HEK293 (cell line): ENCODE results near the gene XPO5.

ENCODE experiments used
- HOXA7 ChIP-seq: sonication (generic); formaldehyde crosslinking; IDR thresholded peaks from 2 replicates; pipeline ENCODE4 v1.8.1; 2022; ENCODE audit warnings: missing genetic modification reagents, borderline replicate concordance
- ZFP3 ChIP-seq: fragments of 450-650 bp; formaldehyde crosslinking; IDR thresholded peaks from 2 replicates; pipeline ENCODE4 v1.5.1; 2016; ENCODE audit warnings: low read depth, missing biosample characterization, missing genetic modification characterization
- ZNF600 ChIP-seq: fragments of 450-650 bp; formaldehyde crosslinking; IDR thresholded peaks from 2 replicates; pipeline ENCODE4 v1.5.1; 2016; ENCODE audit warnings: missing biosample characterization, missing genetic modification characterization
- ZNF830 ChIP-seq: fragments of 450-650 bp; IDR thresholded peaks from 2 replicates; pipeline ENCODE4 v1.5.0; 2018; ENCODE audit warnings: missing biosample characterization, missing genetic modification characterization, low read depth, mild to moderate bottlenecking, moderate library complexity
- TF ChIP-seq, protein P1 (sequence below): fragments of 450-650 bp; formaldehyde crosslinking; IDR thresholded peaks from 2 replicates; pipeline ENCODE4 v1.5.1; 2016; ENCODE audit warnings: missing biosample characterization, missing genetic modification characterization
- TF ChIP-seq, protein P2 (sequence below): fragments of 450-650 bp; formaldehyde crosslinking; IDR thresholded peaks from 2 replicates; pipeline ENCODE4; 2016; ENCODE audit warnings: missing biosample characterization, missing genetic modification characterization
- TF ChIP-seq, protein P3 (sequence below): fragments of 450-650 bp; formaldehyde crosslinking; IDR thresholded peaks from 2 replicates; pipeline ENCODE4 v1.5.1; 2016; ENCODE audit warnings: missing biosample characterization, missing genetic modification characterization

DNA sequence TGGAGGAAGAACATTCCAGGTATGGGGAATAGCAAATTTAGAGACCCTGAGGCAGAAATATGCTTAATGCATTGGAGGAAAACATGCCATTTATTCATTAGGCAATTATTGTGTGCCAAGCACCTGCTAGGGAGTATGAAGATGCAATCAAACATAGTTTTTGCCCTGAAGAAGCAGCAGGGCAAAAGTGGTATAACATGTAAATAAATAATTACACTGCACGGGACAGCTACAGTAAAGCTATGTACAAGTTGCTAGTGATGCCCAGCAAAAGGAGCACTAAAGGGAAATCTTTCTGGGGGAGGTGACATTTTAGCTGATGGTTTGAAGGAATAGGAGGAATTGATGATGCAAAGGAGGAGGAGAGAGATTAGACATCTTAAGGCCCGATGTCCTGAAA, 99.1 kb downstream of the XPO5 start:
- no peak for TF ChIP-seq HOXA7 (CRISPR knock-in tag)
- TF ChIP-seq, protein P1, sequence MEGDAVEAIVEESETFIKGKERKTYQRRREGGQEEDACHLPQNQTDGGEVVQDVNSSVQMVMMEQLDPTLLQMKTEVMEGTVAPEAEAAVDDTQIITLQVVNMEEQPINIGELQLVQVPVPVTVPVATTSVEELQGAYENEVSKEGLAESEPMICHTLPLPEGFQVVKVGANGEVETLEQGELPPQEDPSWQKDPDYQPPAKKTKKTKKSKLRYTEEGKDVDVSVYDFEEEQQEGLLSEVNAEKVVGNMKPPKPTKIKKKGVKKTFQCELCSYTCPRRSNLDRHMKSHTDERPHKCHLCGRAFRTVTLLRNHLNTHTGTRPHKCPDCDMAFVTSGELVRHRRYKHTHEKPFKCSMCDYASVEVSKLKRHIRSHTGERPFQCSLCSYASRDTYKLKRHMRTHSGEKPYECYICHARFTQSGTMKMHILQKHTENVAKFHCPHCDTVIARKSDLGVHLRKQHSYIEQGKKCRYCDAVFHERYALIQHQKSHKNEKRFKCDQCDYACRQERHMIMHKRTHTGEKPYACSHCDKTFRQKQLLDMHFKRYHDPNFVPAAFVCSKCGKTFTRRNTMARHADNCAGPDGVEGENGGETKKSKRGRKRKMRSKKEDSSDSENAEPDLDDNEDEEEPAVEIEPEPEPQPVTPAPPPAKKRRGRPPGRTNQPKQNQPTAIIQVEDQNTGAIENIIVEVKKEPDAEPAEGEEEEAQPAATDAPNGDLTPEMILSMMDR (tag by site-specific recombination) = no peak
- TF ChIP-seq ZFP3 (tag by site-specific recombination) = no peak
- TF ChIP-seq, protein P2, sequence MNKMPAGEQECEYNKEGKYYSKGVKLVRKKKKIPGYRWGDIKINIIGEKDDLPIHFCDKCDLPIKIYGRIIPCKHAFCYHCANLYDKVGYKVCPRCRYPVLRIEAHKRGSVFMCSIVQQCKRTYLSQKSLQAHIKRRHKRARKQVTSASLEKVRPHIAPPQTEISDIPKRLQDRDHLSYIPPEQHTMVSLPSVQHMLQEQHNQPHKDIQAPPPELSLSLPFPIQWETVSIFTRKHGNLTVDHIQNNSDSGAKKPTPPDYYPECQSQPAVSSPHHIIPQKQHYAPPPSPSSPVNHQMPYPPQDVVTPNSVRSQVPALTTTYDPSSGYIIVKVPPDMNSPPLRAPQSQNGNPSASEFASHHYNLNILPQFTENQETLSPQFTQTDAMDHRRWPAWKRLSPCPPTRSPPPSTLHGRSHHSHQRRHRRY = no peak
- no peak for TF ChIP-seq ZNF830 (tag by site-specific recombination)
- TF ChIP-seq, protein P3, sequence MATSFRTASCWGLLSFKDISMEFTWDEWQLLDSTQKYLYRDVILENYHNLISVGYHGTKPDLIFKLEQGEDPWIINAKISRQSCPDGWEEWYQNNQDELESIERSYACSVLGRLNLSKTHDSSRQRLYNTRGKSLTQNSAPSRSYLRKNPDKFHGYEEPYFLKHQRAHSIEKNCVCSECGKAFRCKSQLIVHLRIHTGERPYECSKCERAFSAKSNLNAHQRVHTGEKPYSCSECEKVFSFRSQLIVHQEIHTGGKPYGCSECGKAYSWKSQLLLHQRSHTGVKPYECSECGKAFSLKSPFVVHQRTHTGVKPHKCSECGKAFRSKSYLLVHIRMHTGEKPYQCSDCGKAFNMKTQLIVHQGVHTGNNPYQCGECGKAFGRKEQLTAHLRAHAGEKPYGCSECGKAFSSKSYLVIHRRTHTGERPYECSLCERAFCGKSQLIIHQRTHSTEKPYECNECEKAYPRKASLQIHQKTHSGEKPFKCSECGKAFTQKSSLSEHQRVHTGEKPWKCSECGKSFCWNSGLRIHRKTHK (tag by site-specific recombination) = no peak
- TF ChIP-seq ZNF600 (tag by site-specific recombination) = no peak
